GM13976 (cell line): ENCODE measurements around the gene KRT38.

Source experiments
- DNase-seq: peaks from one replicate; pipeline ENCODE4 v3.0.0; 2012; ENCODE audit warnings: low spot score
- in situ Hi-C: fragments of 300-500 bp; cut with MboI; formaldehyde crosslinking; loops from one replicate; pipeline ENCODE4 v1.12.0; 2022; ENCODE audit warnings: low sequenced_read_pairs, mixed read lengths, inconsistent platforms; ENCODE audit not compliant: unreplicated experiment
- TF ChIP-seq, protein P1 (sequence below): IDR thresholded peaks from 2 replicates; pipeline ENCODE4 v1.5.1; 2012; ENCODE audit warnings: borderline replicate concordance, mild to moderate bottlenecking; ENCODE audit not compliant: insufficient read depth; ENCODE audit errors: extremely low read depth, missing control alignments, control extremely low read depth

KRT38 gene

DNA sequence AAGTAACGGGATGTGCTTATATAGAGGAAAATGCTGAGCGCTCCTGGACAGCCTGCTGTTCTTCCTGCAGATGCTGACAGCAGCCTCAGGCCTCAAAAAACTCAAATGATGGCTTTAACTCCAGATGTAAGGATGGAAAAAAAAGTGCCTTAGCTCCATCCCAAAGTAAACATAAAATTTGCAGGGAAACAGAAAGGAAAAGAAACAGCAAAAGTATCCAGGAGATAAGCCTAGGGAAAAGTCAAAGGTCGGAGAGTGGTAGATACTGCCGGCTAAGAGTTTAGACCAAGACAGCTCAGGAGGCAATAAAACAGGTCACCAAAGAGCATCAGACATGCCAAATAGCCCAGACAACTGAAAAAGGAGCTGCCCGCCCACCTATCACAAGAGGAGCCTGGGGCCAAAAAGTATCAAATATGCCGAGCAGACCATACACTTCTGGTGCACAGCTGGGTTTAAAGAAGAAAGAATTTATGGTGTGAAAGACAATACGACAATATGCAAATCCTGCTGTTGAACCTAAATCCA lies 50.3 kb downstream of the KRT38 start:
- TF ChIP-seq, protein P1, sequence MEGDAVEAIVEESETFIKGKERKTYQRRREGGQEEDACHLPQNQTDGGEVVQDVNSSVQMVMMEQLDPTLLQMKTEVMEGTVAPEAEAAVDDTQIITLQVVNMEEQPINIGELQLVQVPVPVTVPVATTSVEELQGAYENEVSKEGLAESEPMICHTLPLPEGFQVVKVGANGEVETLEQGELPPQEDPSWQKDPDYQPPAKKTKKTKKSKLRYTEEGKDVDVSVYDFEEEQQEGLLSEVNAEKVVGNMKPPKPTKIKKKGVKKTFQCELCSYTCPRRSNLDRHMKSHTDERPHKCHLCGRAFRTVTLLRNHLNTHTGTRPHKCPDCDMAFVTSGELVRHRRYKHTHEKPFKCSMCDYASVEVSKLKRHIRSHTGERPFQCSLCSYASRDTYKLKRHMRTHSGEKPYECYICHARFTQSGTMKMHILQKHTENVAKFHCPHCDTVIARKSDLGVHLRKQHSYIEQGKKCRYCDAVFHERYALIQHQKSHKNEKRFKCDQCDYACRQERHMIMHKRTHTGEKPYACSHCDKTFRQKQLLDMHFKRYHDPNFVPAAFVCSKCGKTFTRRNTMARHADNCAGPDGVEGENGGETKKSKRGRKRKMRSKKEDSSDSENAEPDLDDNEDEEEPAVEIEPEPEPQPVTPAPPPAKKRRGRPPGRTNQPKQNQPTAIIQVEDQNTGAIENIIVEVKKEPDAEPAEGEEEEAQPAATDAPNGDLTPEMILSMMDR = no peak
- DNase-seq = no peak
- in situ Hi-C loops = no loop called here

DNA sequence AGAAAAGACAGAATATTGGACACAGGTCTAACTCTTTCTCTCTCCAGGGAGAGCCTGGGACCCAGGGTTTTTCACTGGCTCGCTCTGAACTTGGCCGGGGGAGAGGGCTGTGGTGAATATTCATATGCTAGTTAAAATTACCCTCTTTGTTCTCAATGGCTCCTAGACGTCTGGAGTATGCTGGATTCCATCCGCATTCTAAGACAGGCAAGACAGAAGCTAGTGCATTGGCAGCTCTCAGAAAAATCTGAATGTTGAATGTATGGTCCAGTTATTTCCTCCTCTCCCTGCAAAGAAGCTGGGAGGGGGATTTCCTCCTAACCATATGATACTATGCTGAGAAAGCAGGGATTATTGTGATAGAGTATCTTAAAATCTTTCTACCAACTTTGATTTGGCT lies 53.1 kb downstream of the KRT38 start:
- no peak for DNase-seq
- in situ Hi-C loops = no loop called here
- TF ChIP-seq, protein P1 = no peak

DNA sequence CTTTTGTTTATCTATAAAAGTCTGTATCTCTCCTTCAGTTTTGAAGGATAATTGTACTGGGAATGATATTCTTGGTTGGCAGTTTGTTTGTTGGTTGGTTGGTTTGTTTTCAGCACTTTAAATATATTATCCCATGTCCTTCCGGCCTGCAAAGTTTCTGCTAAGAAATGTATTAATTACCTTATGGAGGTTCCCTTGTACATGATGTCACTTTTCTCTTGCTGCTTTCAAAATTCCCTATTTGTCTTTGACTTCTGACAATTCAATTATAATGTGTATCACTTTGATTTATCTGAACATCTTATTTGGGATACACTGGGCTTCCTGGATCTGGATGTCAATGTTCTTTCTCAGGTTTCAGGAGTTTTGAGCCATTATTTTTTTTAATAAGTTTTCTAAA lies 54.6 kb downstream of the KRT38 start:
- DNase-seq = no peak
- in situ Hi-C loops = no loop called here
- TF ChIP-seq, protein P1 = no peak
